GOT3 (cell line): Measurements from ENCODE around the gene TIMM44.

ENCODE experiments used
- DNase-seq: peaks from one replicate; lab custom pipeline; 2025; ENCODE audit warnings: mixed read lengths; lab: John Stamatoyannopoulos, UW

Gene TIMM44, protein sequence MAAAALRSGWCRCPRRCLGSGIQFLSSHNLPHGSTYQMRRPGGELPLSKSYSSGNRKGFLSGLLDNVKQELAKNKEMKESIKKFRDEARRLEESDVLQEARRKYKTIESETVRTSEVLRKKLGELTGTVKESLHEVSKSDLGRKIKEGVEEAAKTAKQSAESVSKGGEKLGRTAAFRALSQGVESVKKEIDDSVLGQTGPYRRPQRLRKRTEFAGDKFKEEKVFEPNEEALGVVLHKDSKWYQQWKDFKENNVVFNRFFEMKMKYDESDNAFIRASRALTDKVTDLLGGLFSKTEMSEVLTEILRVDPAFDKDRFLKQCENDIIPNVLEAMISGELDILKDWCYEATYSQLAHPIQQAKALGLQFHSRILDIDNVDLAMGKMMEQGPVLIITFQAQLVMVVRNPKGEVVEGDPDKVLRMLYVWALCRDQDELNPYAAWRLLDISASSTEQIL

DNA sequence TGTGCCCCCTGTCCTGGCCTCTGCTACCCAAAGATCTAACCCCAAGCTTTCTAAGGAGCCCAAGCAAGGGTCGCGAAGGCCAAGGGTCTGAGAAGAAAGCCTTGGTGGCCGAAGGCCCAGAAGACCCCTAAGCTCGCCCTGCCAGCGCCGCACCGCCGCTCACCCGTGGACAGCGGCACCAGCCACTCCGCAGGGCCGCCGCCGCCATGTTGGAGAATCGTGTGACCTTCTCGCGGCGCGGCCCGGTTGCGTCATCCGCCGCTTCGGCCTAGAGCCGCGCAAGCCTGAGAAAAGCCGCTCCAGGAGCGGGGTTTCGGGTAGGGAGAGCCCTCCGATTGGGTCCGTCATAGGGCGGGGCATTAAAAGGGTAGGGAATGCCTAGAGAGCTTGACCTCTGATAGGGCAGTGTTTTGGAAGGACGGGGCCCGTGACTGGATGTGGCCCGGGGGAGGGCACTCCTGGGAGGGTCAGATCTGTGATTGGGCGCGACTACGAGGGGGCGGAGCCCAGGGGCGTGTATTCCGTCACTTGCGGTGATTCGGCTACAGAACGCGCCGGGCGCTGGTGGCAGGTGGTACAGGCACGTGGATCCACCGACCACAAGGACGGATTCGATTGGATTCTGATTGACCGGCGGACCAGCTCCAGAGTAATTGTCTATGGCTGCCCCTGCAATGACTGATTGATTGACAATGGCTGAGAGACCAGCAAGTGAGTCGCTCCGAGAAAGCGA lies at the start of gene TIMM44:
TSS of gene TIMM44 (minus strand) at position 223 of the 733 bp plus-strand sequence. CDS start at position 208, 15 bp downstream.
- DNase-seq: peak; percentile 97

DNA sequence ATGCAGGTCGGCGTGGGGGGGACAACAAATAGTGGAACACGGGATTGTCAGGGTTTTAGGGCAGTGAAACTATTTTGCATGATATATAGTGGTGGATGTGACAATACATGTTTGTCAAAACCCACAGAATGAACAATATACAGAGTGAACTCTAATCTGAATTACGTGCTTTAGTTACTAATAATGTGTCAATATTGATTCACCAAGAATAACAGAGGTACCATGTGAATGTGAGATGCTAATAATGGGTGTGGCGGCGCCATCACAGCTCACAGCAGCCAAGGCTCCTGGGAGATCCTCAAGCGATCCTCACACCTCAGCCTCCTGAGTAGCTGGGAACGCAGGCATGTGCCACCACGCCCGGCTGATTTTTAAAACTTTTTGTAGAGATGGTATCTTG lies 49.1 kb upstream of the TIMM44 start:
- DNase-seq: no peak

DNA sequence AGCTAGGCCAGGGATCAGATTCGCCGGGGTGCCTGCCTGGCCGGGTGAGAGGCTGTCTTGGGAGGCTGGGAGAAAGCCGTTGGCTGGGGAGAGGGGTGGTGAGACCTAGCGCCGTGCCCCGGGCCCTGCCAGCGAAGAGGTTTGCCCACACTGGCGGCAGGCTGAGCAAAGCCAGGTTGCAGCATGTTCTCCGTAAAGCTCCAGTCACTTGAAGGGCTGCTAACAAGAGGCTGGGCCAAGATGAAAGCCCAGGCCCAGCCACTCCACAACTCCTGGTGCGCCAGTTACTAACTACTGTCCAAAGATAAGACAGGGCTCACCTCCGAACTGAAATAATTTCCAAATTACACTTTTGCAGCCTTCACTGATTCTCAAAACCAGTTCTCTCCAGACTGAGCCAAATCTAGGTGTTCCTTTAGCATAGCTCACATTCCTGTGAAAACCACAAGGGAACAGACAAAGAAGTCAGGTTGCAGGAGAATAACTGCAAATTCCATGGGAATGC lies 45.7 kb upstream of the TIMM44 start:
- no peak for DNase-seq

DNA sequence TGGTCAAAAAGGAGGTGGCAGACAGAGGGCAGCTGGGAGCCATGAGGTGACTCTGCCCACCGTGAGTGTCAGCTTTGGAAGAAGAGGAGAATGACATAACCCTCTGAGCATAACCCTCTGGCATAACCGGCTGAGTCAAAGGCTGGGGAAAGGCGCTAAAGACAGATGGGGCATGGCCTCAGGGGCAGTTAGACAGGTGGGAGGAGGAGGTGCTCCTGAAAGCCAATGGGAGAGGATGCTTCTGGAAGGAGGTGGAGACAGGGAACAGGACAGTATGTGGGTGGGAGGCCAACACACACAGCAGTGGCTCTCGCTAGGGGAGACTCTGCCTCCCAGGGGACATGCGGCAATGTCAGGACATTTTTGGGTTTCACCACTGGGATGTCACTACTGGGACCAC lies 44.8 kb upstream of the TIMM44 start:
- no peak for DNase-seq

DNA sequence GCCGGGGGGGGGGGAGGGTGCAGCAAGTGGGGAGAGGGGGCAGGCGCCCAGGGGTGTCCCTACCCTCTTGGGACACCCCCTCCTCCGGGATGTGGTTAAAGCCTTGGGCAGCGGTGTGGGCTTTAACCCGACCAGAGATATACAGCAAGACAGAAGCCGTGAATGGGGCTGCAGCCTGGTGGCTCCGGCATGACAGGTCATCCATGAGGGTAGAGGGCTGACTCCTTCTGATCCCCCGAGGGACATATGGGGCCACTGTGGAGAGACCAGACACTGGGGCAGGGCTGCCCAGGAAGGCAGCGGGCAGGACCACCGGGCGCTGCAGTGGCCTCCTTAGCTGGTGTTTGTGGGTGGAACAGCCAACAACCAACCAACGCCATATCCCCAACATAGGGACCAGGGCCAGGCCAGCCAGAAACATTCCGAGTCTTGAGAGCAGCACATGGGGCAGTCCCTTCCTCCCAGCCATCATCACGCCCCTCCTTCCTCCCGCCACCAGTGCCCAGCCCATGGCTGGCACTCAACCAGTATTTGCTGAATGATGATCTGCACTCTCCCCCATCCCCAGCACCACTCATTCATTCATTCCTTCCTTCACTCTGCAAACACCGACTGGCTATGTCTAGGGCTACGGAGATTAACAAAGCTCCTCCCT lies 43.8 kb upstream of the TIMM44 start:
- no peak for DNase-seq

DNA sequence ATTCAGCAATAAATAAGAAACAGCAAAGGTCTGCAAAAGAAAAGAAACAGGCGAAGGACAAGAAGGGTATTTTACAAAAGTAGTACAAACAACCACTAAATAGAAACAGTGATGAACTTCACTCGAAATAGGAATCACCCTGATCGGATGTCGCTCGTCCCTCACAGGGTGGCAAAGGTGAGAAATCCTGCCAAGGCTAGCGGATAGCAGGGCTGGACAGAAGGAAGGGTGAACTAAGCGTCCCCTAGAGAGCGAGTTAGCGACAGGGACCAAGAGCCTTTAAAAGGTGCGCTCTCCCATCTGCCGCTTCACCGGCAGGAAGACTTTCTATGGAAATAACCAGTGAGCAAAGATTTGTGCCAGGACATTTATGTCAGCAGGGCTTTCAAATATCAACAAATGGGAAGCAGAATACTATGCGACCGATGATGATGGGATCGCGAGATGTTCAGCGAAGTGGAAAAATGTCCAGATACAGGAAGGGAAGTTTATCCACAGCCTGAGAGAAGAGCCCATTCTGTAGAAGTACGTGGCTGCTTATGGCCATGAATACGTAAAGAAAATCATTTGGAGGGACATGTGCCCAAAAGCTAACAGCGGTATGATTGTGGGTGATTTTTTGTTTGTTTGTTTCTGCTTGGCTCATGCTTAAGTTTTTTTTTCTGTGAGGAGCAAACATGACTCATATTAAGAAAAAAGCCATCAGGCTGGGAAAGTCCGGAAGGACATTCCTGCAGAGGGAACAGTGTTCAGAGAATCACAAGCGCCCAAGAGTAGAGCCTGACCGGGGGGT lies 43.1 kb upstream of the TIMM44 start:
- no peak for DNase-seq

DNA sequence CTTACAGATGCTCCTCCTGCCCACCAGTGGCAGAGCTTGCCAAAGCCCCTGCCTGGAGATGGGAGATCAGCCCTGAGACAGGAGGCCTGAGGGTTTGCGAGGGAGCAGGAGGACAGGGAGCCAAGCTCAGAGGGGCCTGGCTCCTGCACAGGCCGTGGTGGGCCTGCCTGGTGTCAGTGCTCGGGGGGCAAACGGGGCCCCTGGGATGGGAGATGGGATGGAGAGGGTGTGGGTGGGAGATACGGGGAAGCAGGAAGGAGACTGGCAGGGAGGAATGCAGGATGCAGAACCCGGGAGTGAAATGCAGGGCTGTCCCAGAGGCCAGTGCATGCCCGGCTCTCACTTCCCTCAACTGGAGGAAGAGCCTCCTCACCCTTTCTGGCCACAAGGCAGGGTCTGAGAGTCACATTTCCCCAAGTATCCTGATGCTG lies 42.0 kb upstream of the TIMM44 start:
- DNase-seq: no peak

DNA sequence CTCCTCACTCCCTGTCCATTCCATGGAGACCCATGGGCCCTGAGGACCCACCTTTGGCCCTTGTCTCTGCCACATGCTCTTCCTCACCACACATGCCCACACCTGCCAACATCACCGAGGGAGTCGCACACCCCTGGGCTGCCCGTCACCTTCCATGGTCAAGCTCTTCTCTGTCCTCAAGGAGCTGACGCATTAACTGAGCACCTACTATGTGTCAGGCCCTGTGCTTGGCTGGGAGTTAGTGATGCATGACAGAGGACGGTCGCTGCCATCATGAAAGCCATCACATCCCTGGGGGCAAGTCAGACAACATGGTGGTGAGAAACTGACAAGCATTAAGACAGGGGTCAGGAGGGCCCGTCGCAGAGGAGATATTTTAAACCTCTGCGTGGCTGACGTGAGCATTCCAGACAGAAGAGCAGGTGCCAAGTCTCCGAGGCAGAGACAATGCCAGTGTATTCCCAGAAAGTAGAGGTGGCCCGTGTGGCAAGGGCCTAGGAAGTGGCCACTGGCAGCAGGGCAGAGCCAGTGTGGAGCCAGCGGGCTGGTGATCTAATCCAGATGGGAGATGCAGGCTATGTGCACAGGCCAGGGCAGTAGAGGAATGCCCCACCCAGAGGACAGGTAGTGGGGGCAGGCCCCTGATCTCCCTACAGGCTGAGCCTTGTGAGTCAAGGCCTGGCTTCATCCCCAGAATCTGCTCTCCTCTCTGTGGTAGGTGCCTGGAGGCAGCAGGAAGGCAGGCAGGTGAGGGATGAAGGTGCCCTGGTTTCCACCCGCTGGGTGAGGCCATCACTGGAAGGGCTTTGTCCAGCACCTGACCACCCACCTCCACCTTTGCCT lies 40.8 kb upstream of the TIMM44 start:
- DNase-seq: no peak

DNA sequence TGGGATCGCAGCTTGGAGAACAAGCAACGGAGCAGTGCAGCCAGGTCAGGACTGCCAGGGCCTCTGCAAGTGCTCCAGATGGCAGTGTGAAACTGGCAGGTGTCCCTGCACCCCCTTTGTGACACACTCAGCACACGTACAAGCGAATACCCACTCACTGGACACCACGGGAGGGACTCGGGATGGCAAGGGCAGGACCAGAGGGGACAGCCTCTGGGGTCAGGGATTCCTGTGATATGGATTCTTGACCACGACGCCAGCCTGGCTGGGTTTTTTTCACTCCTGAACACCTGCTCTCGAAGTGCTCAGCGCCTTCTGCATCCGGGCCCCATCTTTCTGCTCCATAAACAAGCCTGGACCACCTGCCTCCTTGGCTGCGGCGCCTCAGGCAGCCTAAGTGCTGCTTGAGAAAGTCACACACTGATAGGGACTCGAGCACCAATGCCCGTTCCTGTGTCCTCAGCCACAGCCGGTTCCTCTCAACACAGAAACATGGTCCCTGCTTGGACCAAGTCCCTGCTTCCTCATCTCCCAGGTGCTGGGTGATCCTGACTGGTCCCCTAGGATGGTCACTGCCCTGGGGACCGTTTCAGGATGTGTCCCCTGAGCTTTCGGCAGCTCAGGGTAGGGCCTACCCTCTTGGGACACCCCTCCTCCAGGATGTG lies 40.0 kb upstream of the TIMM44 start:
- DNase-seq: no peak

DNA sequence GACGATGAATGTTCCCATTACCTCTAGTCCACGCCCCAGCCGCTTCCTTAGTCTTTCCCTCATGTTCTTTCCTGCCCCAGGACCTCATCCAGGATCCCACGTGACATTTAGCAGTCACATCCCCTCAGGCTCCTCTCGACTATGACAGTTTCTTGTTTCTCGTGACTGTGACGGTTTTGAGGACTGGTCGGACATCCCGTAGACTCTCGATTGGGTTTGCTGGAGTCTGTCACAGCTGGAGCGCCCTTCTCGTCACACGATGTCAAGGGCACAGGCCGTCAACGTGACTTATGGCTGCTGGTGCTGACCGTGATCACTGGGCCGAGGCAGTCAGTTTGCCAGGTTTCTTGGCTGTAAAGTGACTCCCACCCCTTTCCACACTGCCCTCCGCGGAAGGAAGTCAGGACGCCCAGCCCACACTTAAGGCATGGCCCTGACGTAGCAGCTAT lies 39.2 kb upstream of the TIMM44 start:
- DNase-seq: no peak

DNA sequence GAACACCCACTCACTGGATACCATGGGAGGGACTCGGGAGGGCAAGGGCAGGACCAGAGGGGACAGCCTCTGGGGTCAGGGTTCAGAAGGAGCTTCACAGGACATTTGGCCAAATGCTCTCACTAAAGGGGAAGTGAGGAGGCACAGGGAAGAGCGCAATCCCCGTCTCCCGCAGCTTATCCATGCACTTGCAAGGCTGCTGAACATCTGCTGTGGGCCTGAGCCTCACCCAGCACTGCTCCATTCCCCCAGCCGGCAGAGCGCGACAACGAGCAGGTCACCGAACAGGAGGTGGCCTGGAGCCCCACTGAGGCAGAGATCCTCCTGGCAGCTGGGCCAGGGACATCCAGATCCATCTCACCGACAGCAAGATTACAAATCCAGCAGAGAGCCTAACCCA lies 38.6 kb upstream of the TIMM44 start:
- DNase-seq: no peak

DNA sequence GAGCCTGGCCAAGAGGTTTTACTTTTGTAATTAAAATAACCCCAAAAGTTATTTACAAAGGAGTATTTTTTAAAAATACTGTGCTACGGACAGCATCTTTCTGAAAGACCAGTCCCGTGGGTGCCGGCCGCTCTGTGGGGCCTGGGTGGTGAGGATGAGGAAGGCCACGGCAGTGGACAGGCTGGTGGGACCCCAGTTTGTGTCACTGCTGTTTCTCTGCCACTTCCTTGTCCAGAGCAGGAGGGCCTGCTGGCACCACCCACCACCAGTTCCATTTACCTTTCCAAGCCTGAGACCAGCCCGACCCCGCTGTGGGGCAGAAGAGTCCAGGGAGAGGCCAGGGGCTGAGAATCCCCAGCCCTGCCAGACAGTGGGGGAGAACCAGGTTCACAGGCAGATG lies 38.2 kb upstream of the TIMM44 start:
- no peak for DNase-seq

DNA sequence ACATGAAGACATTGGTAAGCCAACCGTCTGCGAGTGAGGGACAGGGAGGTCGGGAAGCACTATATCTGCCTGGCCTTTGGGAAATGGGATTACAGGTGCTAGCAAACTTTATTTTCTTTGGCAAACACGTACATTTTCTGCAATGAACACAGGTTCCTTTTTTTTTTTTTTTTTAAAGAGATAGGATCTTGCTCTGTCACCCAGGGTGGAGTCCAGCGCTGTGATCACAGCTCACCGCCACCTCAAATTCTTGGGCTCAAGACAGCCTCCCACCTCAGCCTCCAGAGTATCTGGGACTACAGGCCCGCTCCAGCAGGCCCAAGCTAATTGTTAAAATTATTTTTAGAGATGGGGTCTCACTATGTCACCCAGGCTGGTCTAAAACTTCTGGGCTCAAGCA lies 37.7 kb upstream of the TIMM44 start:
- no peak for DNase-seq

DNA sequence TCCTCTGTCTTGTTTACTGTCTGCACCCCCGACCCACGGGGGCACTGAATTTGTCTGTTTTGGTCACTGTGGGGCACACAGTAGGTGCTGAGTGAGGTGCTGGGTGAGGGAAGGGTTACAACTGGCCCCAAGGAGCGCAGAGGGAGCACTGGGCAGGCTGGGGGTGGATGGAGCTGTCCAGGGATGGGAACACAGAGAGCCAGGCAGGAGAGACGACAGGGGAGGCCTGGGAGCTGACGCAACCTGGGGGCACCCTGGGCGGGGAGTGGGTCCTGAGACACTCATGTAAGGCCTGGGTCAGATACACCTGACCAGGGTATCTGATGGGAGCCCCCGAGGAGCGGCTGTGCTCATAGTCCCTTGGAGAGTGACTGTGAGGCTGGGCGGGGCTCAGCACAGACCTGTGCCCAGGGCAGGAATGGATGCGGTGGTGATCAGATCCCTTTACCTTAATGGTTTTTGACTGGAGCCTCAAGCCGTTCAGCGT lies 37.2 kb upstream of the TIMM44 start:
- DNase-seq: no peak

DNA sequence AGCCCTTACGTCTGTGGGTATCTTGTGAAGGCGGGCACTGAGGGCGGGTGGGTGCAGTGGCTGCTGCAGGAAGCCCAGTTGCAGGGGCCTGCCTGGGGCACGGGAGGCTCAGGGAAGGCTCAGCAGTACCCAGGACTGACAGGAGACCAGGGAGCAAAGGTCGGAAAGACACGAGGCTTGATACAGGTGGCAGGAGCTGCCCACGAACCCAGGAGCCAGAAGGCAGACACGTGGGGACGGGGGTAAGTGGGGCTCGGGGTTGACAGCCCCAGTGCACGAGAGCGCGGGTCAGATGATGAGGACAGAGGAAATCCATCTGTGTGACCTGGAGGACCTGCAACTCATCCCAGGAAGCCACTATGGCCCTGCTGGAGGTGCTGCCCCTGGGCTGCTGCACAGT lies 36.7 kb upstream of the TIMM44 start:
- DNase-seq: no peak

DNA sequence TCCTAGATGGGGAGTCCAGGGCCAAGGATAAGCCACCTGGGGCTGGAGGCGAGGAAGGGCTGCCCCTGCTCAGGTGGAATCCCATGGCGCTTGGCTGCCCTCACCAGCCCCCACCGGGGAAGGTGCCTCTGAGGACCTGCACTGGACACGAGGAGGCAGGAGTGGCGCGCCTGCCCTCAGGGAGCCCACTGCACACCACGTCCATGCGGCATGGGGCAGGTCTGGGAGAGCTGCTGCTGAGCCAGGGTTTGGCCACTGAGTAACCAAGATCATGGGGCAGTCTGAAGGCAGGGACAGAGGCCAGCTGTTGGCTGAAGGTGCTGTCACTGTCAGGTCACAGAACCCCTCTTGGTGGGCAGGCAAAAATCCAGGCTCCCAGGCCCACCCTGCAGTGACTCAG lies 36.1 kb upstream of the TIMM44 start:
- DNase-seq: no peak

DNA sequence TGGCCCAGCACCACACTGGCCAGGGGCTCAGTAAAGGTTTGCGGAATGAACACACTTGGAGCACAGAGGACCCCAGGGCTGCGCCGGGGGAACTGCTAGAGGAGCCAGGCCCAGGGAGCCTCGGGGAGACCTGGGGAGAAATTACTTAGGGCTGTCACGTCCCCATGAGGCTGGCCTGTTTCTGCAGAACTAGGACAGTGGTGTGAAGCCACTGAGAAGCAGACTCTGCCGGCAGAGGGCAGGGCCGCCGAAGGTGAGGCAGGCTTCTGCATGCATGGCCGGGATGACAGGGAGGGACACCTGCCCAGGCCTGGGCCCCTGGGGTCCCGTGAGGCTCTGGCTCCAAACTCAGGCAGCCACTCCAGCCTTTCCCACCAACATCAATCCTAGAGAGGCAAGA lies 35.5 kb upstream of the TIMM44 start:
- no peak for DNase-seq

DNA sequence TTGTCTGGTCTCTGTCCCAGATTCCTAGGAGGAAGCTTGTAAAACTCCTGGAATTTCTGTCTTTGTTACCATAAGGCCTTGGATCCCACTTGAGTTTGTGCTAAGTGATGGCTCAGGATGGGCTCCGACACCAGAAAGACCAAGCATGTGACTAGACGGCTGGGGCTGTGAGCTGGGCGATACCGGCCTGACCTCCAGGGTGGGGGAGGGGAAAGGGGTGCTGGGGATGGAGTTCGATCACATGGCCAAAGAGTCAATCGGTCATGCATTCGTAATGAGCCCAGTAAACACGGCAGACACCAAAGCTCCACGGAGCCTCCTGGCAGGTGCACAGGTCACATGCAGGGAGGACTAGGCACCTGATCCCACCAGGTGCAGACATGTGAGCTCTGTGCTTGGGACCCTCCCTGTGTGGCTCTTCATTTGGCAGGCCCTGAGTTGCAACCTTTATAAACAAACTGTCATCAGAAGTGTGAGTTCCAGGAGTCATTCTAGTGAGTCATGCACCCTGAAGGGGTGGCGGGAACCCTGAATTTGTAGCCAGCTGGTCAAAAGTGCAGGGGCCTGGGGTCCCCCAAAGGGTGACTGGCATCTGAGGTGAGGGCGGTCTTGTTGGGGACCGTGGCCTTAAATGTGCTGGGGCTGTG lies 34.8 kb upstream of the TIMM44 start:
- DNase-seq: no peak

DNA sequence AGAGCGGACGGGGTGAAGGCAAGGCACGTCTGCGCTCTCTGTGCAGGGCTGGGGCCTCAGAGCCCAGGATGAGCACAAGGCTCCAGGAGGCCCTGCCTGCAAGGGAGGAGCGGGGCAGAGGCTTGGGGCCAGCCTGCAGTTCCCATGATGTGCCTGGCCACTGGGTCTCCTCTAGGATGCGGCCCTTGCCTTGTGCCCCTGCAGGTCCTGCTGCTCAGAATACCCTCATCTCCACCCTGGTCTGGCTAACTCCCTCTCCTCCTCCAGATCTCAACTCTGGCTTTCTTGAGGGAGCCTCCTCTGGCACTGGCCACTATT lies 34.2 kb upstream of the TIMM44 start:
- DNase-seq: no peak
